Right lobe of liver (tissue), 6 donors: ENCODE data around the gene OTOGL. TPM values are rescaled to one million over a fixed set of nuclear protein-coding genes. Genes with fewer than 3 reads are reported as not detected.
"Not testable (repeated sequence)": the region's sequence is repeated elsewhere in the genome, so short reads cannot be mapped to it uniquely, and the experiment has no call there.

ENCODE experiments used
- ATAC-seq, 4 donors: fragments of 200-7000 bp; cut with Tn5 transposase; one replicate each; pipeline ENCODE4 v1.9.1; 2020; ENCODE audit warnings: mild to moderate bottlenecking in 4 of 4, moderate library complexity in 4 of 4
- DNase-seq, 3 donors: peaks; one replicate each; pipeline ENCODE4 v3.0.0-alpha.2; 2020
- H3K27ac ChIP-seq, 3 donors: fragments of 200-600 bp; one replicate each; pipeline ENCODE4 v1.8.0; 2022
- H3K27me3 ChIP-seq, 2 donors: fragments of 200-600 bp; one replicate each; pipeline ENCODE4 v1.8.0; 2022
- H3K36me3 ChIP-seq, 4 donors: fragments of 200-600 bp; sonication (generic) in 1 of 4; one replicate each; pipeline versions ENCODE4 v1.5.1 to v1.8.0; 2017 to 2022; ENCODE audit warnings: control low read depth in 1 of 4
- H3K4me1 ChIP-seq, 4 donors: fragments of 200-600 bp; sonication (generic) in 1 of 4; one replicate each; pipeline versions ENCODE4 v1.5.1 to v1.8.0; 2017 to 2022; ENCODE audit warnings: control low read depth in 1 of 4
- H3K4me3 ChIP-seq, 3 donors: fragments of 200-600 bp; one replicate each; pipeline ENCODE4 v1.8.0; 2022
- H3K9me3 ChIP-seq, 4 donors: fragments of 200-600 bp; sonication (generic) in 1 of 4; one replicate each; pipeline versions ENCODE4 v1.5.1 to v1.8.0; 2017 to 2022; ENCODE audit warnings: control low read depth in 1 of 4
- POLR2A ChIP-seq: fragments of 450-650 bp; IDR thresholded peaks from one replicate; pipeline ENCODE4 v1.6.1; 2017; ENCODE audit warnings: antibody characterized with exemption, mild to moderate bottlenecking
- WGBS: methylation state at CpG from one replicate; pipeline ENCODE4 v1.1.6; 2018; ENCODE audit warnings: low coverage, low lambda C conversion rate; ENCODE audit not compliant: insufficient coverage; ENCODE audit errors: missing lambda C conversion rate; 5-methylcytosine and 5-hydroxymethylcytosine counted together
- intact Hi-C, 2 donors: fragments of 100-400 bp; cut with DNase I; formaldehyde crosslinking; loops; one replicate each; pipeline versions ENCODE4 v1.11.2 to v1.14.1; 2022
- total RNA-seq, 6 experiments: library from RNA; depleted of rRNA in 2 of 6; stranded (reverse); fragments of >200 nt in 2 of 6; fragmentation: NEBNext Ultra II Directional in 3 of 6; extraction: Animal tissue kit (Norgen Biotek cat#: 25700) in 3 of 6; gene quantifications; one replicate each; pipeline versions ENCODE4 v1.1.0 to v1.2.4, GENCODE V29; 2016 to 2023
- TF ChIP-seq, protein P1 (sequence below), 4 donors: fragments of 200-600 bp in 3 of 4; fragments of 450-650 bp in 1 of 4; IDR thresholded peaks; one replicate each; pipeline versions ENCODE4 v1.5.1 to v1.8.0; 2016 to 2022; ENCODE audit warnings: antibody characterized with exemption in 4 of 4, mild to moderate bottlenecking in 2 of 4
- donor health status: DM: no; HTN: yes; CAD: no.
- donor health status: DM: no; HTN: no; CAD: no.
- donor health status: DM: no; HTN: no; CAD: no.
- donor health status: DM: no; HTN: yes; CAD: no.
- donor health status: DM: no; HTN: yes; CAD: no.

The OTOGL gene
- total RNA-seq, 6 experiments from 2014 or later, result 0.06 TPM; not detected in 5

DNA sequence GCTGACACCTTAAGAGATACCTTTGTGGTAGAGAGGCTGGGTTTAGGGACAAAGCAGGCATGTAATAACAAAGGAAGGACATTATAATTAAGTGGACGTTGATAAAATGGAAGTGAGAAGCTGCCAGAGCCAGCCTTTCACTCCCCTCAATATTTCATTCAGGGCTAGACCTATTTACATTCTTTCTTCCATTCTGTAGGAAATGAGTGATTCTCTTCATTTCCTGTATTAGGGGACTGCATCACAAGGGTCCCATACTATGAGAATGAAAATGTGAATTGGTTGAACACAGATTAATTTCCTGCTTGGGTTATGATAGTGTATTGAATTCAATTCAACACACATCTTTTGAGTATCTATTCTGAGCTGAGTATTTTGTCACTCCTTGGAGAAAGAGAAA, 143.0 kb downstream of the OTOGL start:
- no peak overlapping the region for H3K4me3 ChIP-seq
- ATAC-seq (no peak), DNase-seq (no peak)
- H3K27ac ChIP-seq, result no peak overlapping the region
- H3K4me1 ChIP-seq, result no peaks in the 10 kb centered on the region
- WGBS, result 19% methylated on average over 1 of the region's 1 CpG
- intact Hi-C loops, result no loop called here
- no peaks in the 10 kb centered on the region for H3K9me3 ChIP-seq
- no peaks in the 10 kb centered on the region for H3K36me3 ChIP-seq
- no peak for TF ChIP-seq POLR2A
- TF ChIP-seq, protein P1, sequence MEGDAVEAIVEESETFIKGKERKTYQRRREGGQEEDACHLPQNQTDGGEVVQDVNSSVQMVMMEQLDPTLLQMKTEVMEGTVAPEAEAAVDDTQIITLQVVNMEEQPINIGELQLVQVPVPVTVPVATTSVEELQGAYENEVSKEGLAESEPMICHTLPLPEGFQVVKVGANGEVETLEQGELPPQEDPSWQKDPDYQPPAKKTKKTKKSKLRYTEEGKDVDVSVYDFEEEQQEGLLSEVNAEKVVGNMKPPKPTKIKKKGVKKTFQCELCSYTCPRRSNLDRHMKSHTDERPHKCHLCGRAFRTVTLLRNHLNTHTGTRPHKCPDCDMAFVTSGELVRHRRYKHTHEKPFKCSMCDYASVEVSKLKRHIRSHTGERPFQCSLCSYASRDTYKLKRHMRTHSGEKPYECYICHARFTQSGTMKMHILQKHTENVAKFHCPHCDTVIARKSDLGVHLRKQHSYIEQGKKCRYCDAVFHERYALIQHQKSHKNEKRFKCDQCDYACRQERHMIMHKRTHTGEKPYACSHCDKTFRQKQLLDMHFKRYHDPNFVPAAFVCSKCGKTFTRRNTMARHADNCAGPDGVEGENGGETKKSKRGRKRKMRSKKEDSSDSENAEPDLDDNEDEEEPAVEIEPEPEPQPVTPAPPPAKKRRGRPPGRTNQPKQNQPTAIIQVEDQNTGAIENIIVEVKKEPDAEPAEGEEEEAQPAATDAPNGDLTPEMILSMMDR (IDR thresholded peaks at IDR 0.05), result no peak
- no peaks in the 10 kb centered on the region for H3K27me3 ChIP-seq

GRCh38 chr12:80249581-80249980, 150.2 kb downstream of the OTOGL start:
- H3K27me3 ChIP-seq, DNase-seq, H3K9me3 ChIP-seq, H3K4me3 ChIP-seq, H3K27ac ChIP-seq, ATAC-seq, H3K36me3 ChIP-seq, H3K4me1 ChIP-seq, intact Hi-C loops: not testable (repeated sequence)
- WGBS, result 79% methylated on average over 2 of the region's 20 CpGs

- ATAC-seq, result no peak
- Histone ChIP-seq H3K36me3 (no peaks in the 10 kb centered on the region), H3K27me3 (no peaks in the 10 kb centered on the region), H3K4me3 (no peak overlapping the region), H3K27ac (no peak overlapping the region), H3K9me3 (no peaks in the 10 kb centered on the region), H3K4me1 (no peaks in the 10 kb centered on the region)
- no peak for DNase-seq
- intact Hi-C loops, result no loop called here
- 48% methylated on average over 2 of the region's 2 CpGs for WGBS
- no peak for TF ChIP-seq POLR2A
- TF ChIP-seq, protein P1 (IDR thresholded peaks at IDR 0.05), result no peak
Observed at GRCh38 chr12:80257920-80258319, 158.6 kb downstream of the OTOGL start.

DNA sequence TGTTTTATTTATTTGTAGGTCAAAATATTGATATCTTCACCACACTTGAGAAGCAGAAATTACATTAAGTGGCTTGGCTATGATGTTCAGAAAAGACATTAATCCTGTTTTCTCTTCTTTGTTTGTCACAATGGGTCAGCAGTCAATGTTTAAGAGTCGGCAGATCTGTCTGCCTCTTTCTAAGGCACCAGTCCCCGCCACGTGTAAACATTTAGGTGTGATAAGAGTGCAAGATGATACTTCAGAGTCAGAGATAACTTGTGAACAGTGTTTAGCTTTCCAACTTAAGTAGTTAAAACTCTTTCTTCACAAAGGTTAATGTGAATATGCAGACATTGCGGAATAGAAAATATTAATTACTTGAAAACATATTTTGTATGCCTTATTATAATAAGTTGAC, 160.9 kb downstream of the OTOGL start:
- no peaks in the 10 kb centered on the region for H3K9me3 ChIP-seq
- no peak overlapping the region for H3K4me3 ChIP-seq
- H3K36me3 ChIP-seq, result no peaks in the 10 kb centered on the region
- no peaks in the 10 kb centered on the region for H3K4me1 ChIP-seq
- WGBS, result 25% methylated on average over 4 of the region's 4 CpGs
- ATAC-seq, result no peak
- intact Hi-C loops, result no loop called here
- no peak for TF ChIP-seq POLR2A
- TF ChIP-seq, protein P1 (IDR thresholded peaks at IDR 0.05), result no peak
- H3K27me3 ChIP-seq, result no peaks in the 10 kb centered on the region
- DNase-seq, result no peak
- no peak overlapping the region for H3K27ac ChIP-seq

DNA sequence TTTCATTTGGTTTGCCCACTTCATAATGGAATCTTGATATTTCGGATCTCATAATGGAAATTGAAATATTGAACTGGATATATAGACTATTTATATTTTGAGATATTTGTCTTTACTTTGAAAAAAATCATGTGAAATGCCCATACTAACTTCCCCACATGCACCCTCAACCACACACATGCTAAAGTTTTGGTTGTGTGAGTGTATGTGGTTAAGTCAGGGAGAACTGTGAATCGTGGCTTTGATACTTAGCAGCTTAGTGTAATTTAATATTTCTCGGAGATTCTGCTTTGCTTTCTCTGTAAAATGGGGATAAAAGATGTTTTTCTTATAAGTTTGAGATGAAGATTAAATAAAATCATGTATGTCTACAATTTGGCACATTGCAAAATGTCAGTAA, 162.1 kb downstream of the OTOGL start:
- no peaks in the 10 kb centered on the region for H3K4me1 ChIP-seq
- H3K9me3 ChIP-seq, result no peaks in the 10 kb centered on the region
- ATAC-seq (no peak), DNase-seq (no peak)
- H3K4me3 ChIP-seq, result no peak overlapping the region
- 50% methylated on average over 3 of the region's 3 CpGs for whole genome bisulfite sequencing
- no peak overlapping the region for H3K27ac ChIP-seq
- intact Hi-C loops, result no loop called here
- H3K27me3 ChIP-seq, result no peaks in the 10 kb centered on the region
- no peak for TF ChIP-seq POLR2A
- TF ChIP-seq, protein P1 (IDR thresholded peaks at IDR 0.05), result no peak
- no peaks in the 10 kb centered on the region for H3K36me3 ChIP-seq
